HL-60 (cell line): ENCODE measurements around the gene CTNND2.

Experiments
- DNase-seq, 2 experiments: peaks; one replicate each; pipeline ENCODE4 v3.0.0-alpha.2; 2010 to 2020; ENCODE audit warnings: low read depth in 1 of 2, low spot score in 1 of 2
- H3K27ac ChIP-seq: fragments of 250-450 bp; sonication (Bioruptor Pico); replicated peaks from 2 replicates; pipeline ENCODE4 v1.5.1; 2020; ENCODE audit warnings: mild to moderate bottlenecking, moderate library complexity
- H3K27me3 ChIP-seq: fragments of 250-450 bp; sonication (Bioruptor Pico); 2 replicates; pipeline ENCODE4 v1.5.1; 2021; ENCODE audit warnings: mild to moderate bottlenecking, moderate library complexity; ENCODE audit not compliant: insufficient read depth, poor library complexity, severe bottlenecking
- H3K4me3 ChIP-seq: replicated peaks from 2 replicates; pipeline ENCODE4 v1.5.1; 2011; ENCODE audit warnings: mild to moderate bottlenecking, control low read depth, low read length; ENCODE audit not compliant: insufficient read depth
- CTCF ChIP-seq: IDR thresholded peaks from one replicate; pipeline ENCODE4 v1.5.1; 2011; ENCODE audit warnings: low read length, control low read depth, inconsistent platforms; ENCODE audit not compliant: insufficient read depth
- GABPA ChIP-seq: IDR thresholded peaks from 2 replicates; pipeline ENCODE4 v1.6.1; 2012; ENCODE audit warnings: low read depth
- POLR2AphosphoS5 ChIP-seq: IDR thresholded peaks from 2 replicates; pipeline ENCODE4 v1.6.1; 2012; ENCODE audit warnings: low read depth
- REST ChIP-seq: IDR thresholded peaks from 2 replicates; pipeline ENCODE4 v1.6.1; 2012; ENCODE audit warnings: low read depth; ENCODE audit not compliant: insufficient replicate concordance
- SPI1 ChIP-seq: IDR thresholded peaks from 2 replicates; pipeline ENCODE4 v1.6.1; 2012; ENCODE audit warnings: low read depth, mild to moderate bottlenecking, borderline replicate concordance

The CTNND2 gene

GRCh38 chr5:11289733-11290132, 614.5 kb downstream of the CTNND2 start:
- Histone ChIP-seq H3K4me3 (no peak overlapping the region), H3K27me3 (no peaks in the 10 kb centered on the region), H3K27ac (no peak overlapping the region)
- DNase-seq, result no peak
- TF ChIP-seq SPI1, result no peak
- TF ChIP-seq CTCF, result no peak
- no peak for TF ChIP-seq REST
- no peak for TF ChIP-seq GABPA
- no peak for TF ChIP-seq POLR2AphosphoS5

- no peak for TF ChIP-seq CTCF
- TF ChIP-seq POLR2AphosphoS5, result no peak
- no peak for TF ChIP-seq SPI1
- Histone ChIP-seq H3K27me3 (no peaks in the 10 kb centered on the region), H3K27ac (no peak overlapping the region), H3K4me3 (no peak overlapping the region)
- no peak for DNase-seq
Measured at GRCh38 chr5:11289208-11289607, 615.0 kb downstream of the CTNND2 start.

GRCh38 chr5:11281842-11282241, 622.4 kb downstream of the CTNND2 start:
- TF ChIP-seq SPI1 (no peak), REST (no peak), CTCF (no peak), GABPA (no peak), POLR2AphosphoS5 (no peak)
- no peak for DNase-seq
- Histone ChIP-seq H3K27ac (no peak overlapping the region), H3K4me3 (no peak overlapping the region), H3K27me3 (no peaks in the 10 kb centered on the region)

- no peak for DNase-seq
- no peaks in the 10 kb centered on the region for H3K27me3 ChIP-seq
- no peak for TF ChIP-seq CTCF
- TF ChIP-seq SPI1, result no peak
- no peak for TF ChIP-seq POLR2AphosphoS5
- TF ChIP-seq REST, result no peak
- no peak for TF ChIP-seq GABPA
- no peak overlapping the region for H3K4me3 ChIP-seq
- no peak overlapping the region for H3K27ac ChIP-seq
Measured at GRCh38 chr5:11277323-11277722, 626.9 kb downstream of the CTNND2 start.
